Measurements from ENCODE around the gene LY6G5B.
A peak's percentile ranks its signal among the peaks of the same experiment; 100 is the strongest.
"Not testable (repeated sequence)": the region's sequence is repeated elsewhere in the genome, so short reads cannot be mapped to it uniquely, and the experiment has no call there.

The LY6G5B gene

DNA sequence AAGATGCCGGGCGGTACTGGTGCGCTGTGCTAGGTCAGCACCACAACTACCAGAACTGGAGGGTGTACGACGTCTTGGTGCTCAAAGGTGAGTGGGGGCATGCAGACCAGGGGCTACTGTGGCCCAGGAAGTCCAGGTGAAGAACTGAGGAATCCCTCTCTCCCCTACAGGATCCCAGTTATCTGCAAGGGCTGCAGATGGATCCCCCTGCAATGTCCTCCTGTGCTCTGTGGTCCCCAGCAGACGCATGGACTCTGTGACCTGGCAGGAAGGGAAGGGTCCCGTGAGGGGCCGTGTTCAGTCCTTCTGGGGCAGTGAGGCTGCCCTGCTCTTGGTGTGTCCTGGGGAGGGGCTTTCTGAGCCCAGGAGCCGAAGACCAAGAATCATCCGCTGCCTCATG lies 37.9 kb downstream of the LY6G5B start:
- Histone ChIP-seq H3K27ac (no peak overlapping the region), H3K4me3 (no peak overlapping the region)

DNA sequence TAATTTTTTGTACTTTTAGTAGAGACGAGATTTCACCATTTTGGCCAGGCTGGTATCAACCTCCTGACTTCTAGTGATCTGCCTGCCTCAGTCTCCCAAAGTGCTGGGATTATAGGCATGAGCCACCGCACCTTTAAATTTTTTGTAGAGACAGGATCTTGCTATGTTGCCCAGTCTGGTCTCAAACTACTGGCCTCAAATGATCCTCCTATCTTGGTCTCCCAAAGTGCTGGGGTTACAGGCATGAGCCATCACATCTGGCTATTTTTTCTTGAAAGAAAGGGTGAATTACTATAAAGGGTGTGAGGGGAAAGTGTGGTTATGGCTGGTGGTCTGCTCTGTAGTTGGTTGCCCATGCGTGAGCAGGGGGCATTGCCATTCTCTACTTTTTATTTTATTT lies 38.4 kb downstream of the LY6G5B start:
- Histone ChIP-seq H3K4me3 (no peak overlapping the region), H3K27ac (no peak overlapping the region)

DNA sequence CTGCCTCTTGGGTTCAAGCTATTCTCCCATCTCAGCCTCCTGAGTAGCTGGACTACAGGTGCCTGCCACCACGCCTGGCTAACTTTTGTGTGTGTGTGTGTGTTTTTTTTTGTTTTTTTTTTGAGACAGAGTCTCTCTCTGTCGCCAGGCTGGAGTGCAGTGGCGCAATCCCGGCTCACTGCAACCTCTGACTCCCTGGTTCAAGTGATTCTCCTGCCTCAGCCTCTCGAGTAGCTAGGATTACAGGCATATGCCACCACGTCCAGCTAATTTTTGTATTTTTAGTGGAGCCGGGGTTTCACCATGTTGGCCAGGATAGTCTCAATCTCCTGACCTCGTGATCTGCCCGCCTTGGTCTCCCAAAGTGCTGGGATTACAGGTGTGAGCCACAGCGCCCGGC lies 39.4 kb downstream of the LY6G5B start:
- not testable (repeated sequence) for H3K27ac ChIP-seq, H3K4me3 ChIP-seq

DNA sequence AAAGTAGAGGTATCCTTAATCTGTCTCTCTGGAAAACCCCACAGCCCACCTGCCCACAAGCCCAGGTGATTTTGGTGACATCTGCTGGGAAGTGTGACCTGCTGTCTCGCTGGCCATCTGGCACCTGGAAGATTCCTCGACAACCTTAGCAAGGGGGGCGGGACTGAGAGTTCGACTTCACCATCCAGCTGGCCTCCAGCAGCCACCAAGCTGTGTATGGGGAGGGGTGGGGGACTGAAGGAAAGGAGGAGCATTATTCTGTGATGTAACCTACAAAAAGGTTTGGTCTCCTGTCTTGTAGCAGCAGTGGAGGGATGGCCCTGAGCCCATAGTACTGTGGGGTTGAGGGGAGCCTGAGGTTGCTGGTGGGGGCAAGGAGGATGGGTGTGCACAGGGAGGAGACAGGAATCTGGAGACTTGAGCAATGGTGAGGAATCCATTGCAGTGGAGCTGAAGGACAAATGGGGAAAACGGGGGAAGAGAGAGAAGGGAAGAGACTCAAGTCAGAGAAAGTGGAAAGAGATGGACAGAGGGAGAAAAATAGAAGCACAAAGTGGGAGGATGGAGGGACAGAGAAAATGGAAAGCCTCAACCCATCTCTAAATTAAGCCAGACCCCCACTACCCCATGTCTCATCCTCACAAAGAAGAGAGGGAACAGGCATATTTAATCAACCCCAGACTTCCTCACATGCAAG lies 40.9 kb downstream of the LY6G5B start:
- peak overlapping the region in 5 of 21 experiments; percentile 34 to 73 (median 49) for H3K27ac ChIP-seq

DNA sequence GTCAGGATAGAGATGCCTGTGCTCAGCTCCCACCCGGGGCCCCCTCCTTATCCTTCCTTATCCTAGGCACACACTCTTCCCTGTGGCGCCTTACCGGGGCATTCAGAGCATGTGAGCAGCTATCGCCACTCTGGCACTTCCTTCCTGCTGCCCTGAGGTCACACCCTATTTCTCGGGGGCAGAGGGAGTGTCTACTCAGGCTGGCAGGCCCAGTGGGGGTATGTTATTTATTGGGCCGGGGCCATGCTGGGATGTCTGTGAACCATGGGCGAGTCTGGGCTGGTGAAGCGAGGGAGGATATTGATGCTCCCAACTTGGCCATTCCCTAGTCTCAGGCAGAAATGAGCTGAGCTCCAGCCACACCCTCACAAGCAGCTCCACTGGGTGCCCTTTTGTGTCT lies 41.5 kb downstream of the LY6G5B start:
- H3K27ac ChIP-seq = peak overlapping the region in 8 of 21 experiments; percentile 18 to 73 (median 43)
- no peak overlapping the region for H3K4me3 ChIP-seq

More for the DNA sequence above, 40.9 kb downstream of the LY6G5B start:
- no peak overlapping the region for H3K4me3 ChIP-seq

DNA sequence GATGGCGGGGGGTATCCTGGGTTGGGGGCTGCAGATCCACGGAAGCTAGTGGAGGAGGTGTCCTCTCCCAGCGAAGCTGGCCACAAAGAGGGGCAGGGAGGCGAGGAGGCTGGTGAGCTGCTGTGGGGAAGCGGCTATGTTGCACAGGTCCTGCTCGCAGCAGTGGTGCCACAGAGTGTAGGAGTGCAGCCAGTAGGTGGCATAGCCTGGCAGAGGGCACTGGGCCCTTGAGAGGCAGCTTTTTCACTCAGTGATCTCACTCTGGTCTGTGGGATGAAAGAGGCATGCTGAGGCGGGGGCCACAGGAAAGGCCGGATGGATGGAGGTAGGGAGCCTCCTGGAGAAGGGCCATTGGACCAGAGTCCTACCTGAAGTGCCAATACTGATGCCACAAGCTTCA lies 42.5 kb downstream of the LY6G5B start:
- Histone ChIP-seq H3K4me3 (no peak overlapping the region), H3K27ac (peak overlapping the region in 13 of 21 experiments; percentile 1 to 77 (median 48))

DNA sequence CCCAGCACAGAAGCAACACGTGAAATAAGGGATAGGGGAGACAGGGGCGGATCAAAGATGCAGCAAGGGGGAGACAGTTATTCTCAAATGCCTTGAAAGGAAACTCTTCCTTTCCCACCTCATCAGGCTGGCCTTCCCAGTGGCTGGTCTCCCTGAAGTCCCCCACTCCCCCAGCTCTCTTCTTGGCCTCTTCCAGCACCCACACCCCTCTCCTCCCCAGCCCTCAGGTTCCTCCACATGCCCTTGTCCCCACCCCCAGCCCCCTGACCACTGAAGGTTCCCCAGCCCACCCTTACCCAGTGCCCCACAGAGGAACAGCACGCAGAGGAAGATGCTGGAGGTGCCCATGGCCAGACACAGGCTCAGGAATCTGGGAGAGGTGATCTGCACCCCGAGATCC lies 43.7 kb downstream of the LY6G5B start:
- peak overlapping the region in 13 of 21 experiments; percentile 0 to 77 (median 65) for H3K27ac ChIP-seq
- no peak overlapping the region for H3K4me3 ChIP-seq

DNA sequence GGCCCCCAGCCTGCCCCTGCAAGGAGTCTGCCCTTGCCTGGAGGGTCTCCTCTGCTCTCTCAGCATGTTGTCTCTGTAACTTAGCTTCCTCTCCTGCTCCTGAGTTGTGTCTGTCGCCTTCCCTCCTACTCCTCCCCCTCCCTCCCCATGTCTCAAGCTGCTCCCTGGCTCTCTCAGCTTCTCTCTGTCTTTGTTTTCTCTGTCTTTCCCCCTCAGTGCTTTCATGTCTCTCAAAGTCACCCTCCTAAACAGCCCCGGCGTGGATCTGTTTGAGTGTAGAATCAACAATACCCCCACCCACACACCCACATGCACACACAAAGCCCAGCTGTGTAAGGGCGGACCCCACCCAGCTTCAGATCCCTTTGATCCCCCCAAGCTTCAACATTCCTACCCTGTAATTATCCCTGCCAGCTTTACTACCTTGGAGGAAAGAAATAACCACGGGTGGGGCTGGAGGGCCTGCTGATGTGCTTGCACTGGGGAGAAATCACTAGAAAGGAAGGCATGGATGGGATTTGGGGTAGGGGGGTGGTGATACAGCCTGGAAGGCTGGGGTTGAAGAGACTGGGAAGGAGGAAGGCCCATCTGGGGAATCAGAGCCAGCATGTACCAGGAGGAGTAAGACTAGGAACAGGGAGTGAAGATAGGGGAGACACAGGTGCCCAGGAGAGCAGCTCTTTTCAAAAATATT lies 44.4 kb downstream of the LY6G5B start:
- Histone ChIP-seq H3K27ac (peak overlapping the region in 13 of 21 experiments; percentile 0 to 77 (median 65)), H3K4me3 (no peak overlapping the region)

DNA sequence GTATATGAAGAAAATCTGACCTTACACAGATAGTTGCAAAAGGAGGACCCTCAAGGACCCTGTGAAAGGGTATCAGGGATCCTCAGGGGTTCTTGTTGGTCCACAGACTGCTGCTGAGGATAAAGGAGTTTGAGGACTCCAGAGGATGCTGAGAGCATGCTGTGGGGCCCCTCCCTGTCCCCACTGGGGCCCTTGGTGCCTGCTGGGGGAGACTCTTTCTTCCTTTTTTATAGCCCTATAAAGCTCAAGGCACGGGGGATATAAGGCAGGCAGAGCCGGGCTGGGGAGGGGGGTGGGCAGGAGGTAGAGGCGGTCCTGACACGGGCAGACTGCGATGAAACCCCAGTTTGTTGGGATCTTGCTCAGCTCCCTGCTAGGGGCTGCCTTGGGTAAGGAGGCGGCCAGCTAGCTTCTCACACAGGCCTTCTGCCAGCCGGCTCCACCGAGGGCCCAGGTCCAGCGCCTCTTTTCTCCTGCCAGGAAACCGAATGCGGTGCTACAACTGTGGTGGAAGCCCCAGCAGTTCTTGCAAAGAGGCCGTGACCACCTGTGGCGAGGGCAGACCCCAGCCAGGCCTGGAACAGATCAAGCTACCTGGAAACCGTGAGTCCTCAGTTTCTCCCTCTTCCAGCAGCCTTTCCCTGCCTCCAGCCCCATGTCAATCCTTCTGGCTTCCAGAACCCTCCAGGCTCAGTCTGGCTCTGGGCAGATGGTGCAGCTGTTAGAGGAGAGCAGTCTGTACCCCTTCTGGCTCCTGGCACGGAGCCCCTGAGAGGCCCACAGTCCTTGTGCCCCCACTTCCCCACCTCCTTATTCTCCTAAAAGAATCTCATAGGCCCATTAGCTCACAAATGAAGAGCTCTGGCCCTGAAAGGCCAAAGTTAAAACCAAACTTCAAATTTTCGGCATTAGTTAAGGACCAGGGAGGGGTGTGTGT lies 45.5 kb downstream of the LY6G5B start, which contains the start of gene LY6G6D:
Gene LY6G6D, plus strand, starts transcription at position 327 of the 937 bp plus-strand sequence. Its CDS starts 8 bp downstream, at position 335.
- peak within 1 kb of the TSS in 13 of 21 experiments; percentile 0 to 80 (median 65) for H3K27ac ChIP-seq

DNA sequence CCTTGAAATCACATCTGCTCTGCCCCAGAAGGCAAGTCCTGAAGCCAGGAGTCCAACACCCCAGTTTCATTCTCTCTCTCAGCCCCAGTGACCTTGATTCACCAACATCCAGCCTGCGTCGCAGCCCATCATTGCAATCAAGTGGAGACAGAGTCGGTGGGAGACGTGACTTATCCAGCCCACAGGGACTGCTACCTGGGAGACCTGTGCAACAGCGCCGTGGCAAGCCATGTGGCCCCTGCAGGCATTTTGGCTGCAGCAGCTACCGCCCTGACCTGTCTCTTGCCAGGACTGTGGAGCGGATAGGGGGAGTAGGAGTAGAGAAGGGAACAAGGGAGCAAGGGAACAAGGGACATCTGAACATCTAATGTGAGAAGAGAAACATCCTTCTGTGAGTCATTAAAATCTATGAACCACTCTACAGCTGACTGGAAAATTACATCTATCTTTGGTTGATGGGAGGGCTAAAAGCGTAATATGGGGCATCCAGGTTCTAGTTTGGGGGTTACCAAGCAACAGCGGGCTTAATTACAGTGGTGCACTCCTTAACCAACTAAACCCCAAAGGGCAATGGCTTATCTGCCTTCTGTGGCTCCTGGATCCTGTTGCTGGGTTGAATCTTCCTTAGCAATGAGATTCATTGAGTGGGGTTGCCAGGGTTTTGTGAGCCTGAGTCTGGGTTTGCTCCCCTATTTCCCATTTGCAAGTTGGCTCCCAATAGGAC lies 47.9 kb downstream of the LY6G5B start:
- H3K4me3 ChIP-seq = no peak overlapping the region
- peak overlapping the region in 16 of 21 experiments; percentile 9 to 84 (median 66) for H3K27ac ChIP-seq

More for the DNA sequence above, 45.5 kb downstream of the LY6G5B start, which contains the start of gene LY6G6D:
- no peak within 1 kb of the TSS for H3K4me3 ChIP-seq

DNA sequence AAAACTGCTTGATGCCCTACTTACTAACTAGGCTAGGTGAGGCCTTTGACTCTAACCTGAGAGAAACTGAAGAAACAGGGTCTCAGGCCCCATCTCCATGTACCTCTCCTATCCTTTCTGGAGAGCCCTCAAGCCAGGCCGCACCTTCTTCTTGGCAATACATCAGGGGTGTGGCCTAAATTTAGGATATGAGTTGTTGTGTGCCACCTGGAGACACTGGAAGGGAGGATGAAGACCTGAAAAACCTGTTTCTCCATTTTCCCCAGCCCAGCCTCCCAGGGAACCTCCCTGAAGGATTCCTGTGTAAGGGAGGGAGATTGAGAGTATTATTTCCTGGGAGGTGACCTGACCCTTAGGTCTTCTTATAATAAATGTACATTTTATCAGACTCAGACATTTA lies 48.5 kb downstream of the LY6G5B start:
- no peak overlapping the region for H3K4me3 ChIP-seq
- H3K27ac ChIP-seq = peak overlapping the region in 18 of 21 experiments; percentile 44 to 84 (median 75)

DNA sequence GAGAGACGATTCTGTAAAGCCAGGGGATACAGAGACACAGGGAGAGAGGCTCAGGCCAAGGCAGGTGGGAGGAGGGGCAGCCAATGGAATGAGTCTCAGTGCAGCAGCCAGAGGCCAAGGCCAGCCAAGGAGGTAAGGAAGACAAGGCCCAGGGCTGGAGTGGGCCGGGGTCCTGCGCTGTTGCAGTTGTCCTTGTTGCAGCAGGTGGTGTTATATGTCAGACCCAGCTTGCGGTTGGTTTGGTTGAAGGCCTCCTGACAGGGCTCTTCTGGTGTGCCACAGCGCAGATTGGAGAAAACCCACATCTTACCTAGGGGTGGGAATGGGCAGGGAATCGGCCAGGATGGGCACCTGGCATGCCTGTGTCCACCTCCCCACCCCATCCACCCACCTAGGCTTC lies 49.2 kb downstream of the LY6G5B start:
- H3K27ac ChIP-seq = peak overlapping the region in 20 of 21 experiments; percentile 43 to 84 (median 72)
- H3K4me3 ChIP-seq = peak overlapping the region in 1 of 7 experiments; percentile 21

DNA sequence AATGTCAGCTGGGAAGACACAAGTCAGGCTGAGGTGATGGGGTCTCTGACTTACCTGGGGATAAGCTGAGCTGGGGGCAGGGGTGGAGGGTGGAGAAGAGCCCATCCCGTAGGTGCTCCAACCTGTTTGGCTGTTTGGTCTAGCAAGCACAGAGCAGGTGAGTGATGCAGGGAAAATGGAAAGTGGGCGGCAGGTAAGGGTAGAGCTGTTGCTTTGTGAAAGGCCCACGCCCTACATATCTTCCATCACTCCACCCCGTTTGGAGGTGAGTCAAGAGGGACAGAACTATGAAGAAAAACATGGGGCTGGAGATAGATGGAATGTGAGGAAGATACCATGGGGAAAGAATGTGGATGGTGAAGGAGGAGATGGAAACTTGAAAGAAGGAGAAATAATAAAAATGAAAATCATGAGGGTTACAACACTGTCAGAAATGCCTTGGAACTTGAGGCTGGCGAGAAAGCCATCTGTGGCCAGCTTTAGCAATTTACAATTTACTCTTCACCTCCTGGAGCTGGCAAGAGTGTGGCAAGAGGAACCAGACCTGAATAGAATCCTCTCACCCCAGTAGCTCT lies 50.5 kb downstream of the LY6G5B start:
- H3K27ac ChIP-seq = peak overlapping the region in 19 of 21 experiments; percentile 49 to 84 (median 73)
- peak overlapping the region in 3 of 7 experiments; percentile 4 to 21 (median 13) for H3K4me3 ChIP-seq

DNA sequence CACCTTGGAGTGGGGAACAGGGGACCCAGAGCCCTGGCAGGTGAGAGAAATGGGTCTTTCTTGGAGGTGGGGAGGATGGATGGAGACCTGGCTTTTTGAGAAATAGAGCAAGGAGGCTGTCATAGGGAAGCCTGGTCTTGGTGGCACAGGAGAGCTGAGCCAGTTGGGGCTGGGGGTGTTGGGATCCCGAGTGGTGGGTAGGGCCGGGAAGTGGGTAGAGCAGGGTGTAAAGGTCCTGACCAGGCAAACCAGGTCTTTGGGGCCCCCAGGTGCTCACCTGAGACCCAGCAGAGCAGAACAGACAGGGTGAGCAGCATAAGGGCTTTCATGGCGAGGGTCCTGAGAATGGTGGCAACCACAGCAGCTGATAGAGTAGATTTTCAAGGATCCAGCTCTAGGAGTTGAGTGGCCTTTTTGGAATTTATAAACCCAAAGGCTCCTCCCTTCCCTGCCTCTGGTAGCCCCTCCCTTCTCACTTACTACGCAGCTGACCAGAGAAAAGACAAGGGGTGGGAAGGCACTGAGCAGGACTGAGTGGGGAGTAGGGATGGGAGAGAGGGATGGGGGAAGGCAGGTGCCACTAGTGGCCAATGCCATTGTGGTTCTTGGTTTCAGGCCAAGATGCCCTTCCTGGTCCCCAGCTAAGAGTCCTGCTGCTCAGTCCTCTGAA lies 51.7 kb downstream of the LY6G5B start, which contains the start of gene LY6G6C:
Gene LY6G6C, minus strand, starts transcription at position 396 of the 670 bp plus-strand sequence. Its CDS starts 67 bp downstream, at position 329.
- H3K27ac ChIP-seq = peak within 1 kb of the TSS in 18 of 21 experiments; percentile 13 to 84 (median 57)
- H3K4me3 ChIP-seq = peak within 1 kb of the TSS in 2 of 7 experiments; percentile 2 to 4

DNA sequence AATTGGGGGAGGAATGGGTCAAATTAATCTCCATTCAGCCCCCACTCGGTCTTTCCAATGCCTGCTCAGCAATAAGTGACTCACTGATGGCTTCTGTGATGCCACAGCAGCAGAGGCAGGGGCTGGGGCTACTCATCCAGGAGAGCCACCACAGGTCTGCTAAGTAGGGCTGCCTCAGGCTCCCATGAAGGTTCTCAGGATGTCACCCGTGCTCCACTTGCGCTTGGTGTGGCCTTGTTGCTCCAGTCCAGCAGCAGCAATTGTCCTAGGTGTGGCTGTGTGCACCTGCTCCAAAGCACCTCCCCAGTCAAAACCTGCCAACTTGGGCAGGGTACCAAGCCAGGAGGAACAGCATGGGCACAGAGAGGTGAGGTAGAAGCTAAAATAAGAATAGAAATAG lies 52.4 kb downstream of the LY6G5B start:
- H3K27ac ChIP-seq = peak overlapping the region in 12 of 21 experiments; percentile 18 to 84 (median 56)
- H3K4me3 ChIP-seq = no peak overlapping the region

Measured in skin epidermis (tissue), 12 donors.